SK-N-SH (cell line): ENCODE measurements around the gene FAM184B. TPM values are rescaled to one million over a fixed set of nuclear protein-coding genes. Genes with fewer than 3 reads are reported as not detected.

ENCODE experiments used
- CTCF ChIA-PET: fragments of 300-600, 350-600 bp; formaldehyde crosslinking; extraction: SDS; loops from one replicate; lab custom pipeline; 2021; lab: Yijun Ruan, JAX
- POLR2A ChIA-PET: fragments of 350-600 bp; sonication (Branson Sonifier 250); formaldehyde crosslinking; extraction: SDS; loops from one replicate; lab custom pipeline; 2020; ENCODE audit warnings: antibody characterized with exemption, inconsistent platforms; lab: Yijun Ruan, JAX
- DNase-seq: peaks from one replicate; pipeline ENCODE4 v3.0.0; 2012
- H2AFZ ChIP-seq: fragments of 200-600 bp; sonication (generic); 2 replicates; pipeline ENCODE4 v1.8.1; 2016; ENCODE audit warnings: antibody characterized with exemption, mild to moderate bottlenecking, low read depth
- H3F3A ChIP-seq: fragments of 200-600 bp; sonication (generic); replicated peaks from 2 replicates; pipeline ENCODE3; 2016; ENCODE audit warnings: antibody characterized with exemption, mild to moderate bottlenecking; ENCODE audit not compliant: insufficient read depth
- H3K27ac ChIP-seq, 2 experiments: fragments of 200-500 bp in 1 of 2; fragments of 200-600 bp in 1 of 2; sonication (Bioruptor generic) in 1 of 2; sonication (generic), shearing (Covaris generic) in 1 of 2; 2 replicates each; pipeline versions ENCODE4 v1.5.1 to v1.6.1; 2014 to 2016; ENCODE audit warnings: low read depth in 2 of 2, inconsistent platforms in 1 of 2, low read length in 1 of 2, mild to moderate bottlenecking in 1 of 2, mixed read lengths in 1 of 2
- H3K27me3 ChIP-seq: fragments of 200-600 bp; sonication (generic), shearing (Covaris generic); 2 replicates; pipeline ENCODE4 v1.6.1; 2016; ENCODE audit warnings: mixed run types; ENCODE audit not compliant: insufficient read depth
- H3K36me3 ChIP-seq, 2 experiments: fragments of 200-500 bp in 1 of 2; fragments of 200-600 bp in 1 of 2; sonication (Bioruptor generic) in 1 of 2; sonication (generic) in 1 of 2; replicated peaks in 1 of 2; 2 replicates each; pipeline versions ENCODE3 to v1.5.1; 2014 to 2016; ENCODE audit warnings: low read length in 1 of 2, mild to moderate bottlenecking in 1 of 2; ENCODE audit not compliant: insufficient read depth in 2 of 2, control insufficient read depth in 1 of 2
- H3K4me1 ChIP-seq, 2 experiments: fragments of 200-500 bp in 1 of 2; fragments of 200-600 bp in 1 of 2; sonication (Bioruptor generic) in 1 of 2; sonication (generic), shearing (Covaris generic) in 1 of 2; 2 replicates each; pipeline versions ENCODE4 v1.5.1 to v1.6.1; 2014 to 2016; ENCODE audit warnings: low read depth in 1 of 2, low read length in 1 of 2, mixed run types in 1 of 2; ENCODE audit not compliant: insufficient read depth in 2 of 2, control insufficient read depth in 1 of 2
- H3K4me2 ChIP-seq: fragments of 200-600 bp; sonication (generic), shearing (Covaris generic); 2 replicates; pipeline ENCODE4 v1.6.1; 2017; ENCODE audit warnings: mixed run types
- H3K4me3 ChIP-seq, 2 experiments: fragments of 200-500 bp in 1 of 2; fragments of 200-600 bp in 1 of 2; sonication (Bioruptor generic) in 1 of 2; sonication (generic), shearing (Covaris generic) in 1 of 2; 2 replicates each; pipeline versions ENCODE4 v1.5.1 to v1.8.1; 2014 to 2016; ENCODE audit warnings: low read depth in 2 of 2, inconsistent platforms in 1 of 2, low read length in 1 of 2, mild to moderate bottlenecking in 1 of 2, mixed read lengths in 1 of 2, moderate library complexity in 1 of 2
- H3K79me2 ChIP-seq: fragments of 200-600 bp; sonication (generic); 2 replicates; pipeline ENCODE4 v1.8.1; 2017; ENCODE audit warnings: mild to moderate bottlenecking; ENCODE audit not compliant: insufficient read depth
- H3K9ac ChIP-seq: fragments of 200-600 bp; sonication (generic); 2 replicates; pipeline ENCODE4 v1.6.1; 2017; ENCODE audit warnings: mixed run types
- H3K9me2 ChIP-seq: fragments of 200-600 bp; sonication (generic); 2 replicates; pipeline ENCODE4 v1.6.1; 2017; ENCODE audit warnings: mixed run types
- H3K9me3 ChIP-seq: fragments of 200-600 bp; sonication (generic); 2 replicates; pipeline ENCODE4 v1.6.1; 2017; ENCODE audit warnings: mixed run types, mild to moderate bottlenecking, moderate library complexity
- H4K20me1 ChIP-seq: fragments of 200-600 bp; sonication (generic); 2 replicates; pipeline ENCODE4 v1.6.1; 2017; ENCODE audit warnings: mild to moderate bottlenecking, mixed run types; ENCODE audit not compliant: insufficient read depth
- GATA2 ChIP-seq: sonication (generic); formaldehyde crosslinking; IDR thresholded peaks from 2 replicates; pipeline ENCODE4 v1.5.0; 2020; ENCODE audit warnings: mild to moderate bottlenecking, missing genetic modification reagents
- MEF2A ChIP-seq: IDR thresholded peaks from 2 replicates; pipeline ENCODE4 v1.4.0; 2012; ENCODE audit warnings: low read depth, borderline replicate concordance
- MXI1 ChIP-seq: IDR thresholded peaks from 2 replicates; pipeline ENCODE4 v1.6.1; 2012; ENCODE audit warnings: mild to moderate bottlenecking, low read depth, low read length, improper control_type of control experiment
- NRF1 ChIP-seq: IDR thresholded peaks from 2 replicates; pipeline ENCODE4 v1.6.1; 2012; ENCODE audit warnings: low read depth, mild to moderate bottlenecking, low read length
- REST ChIP-seq: IDR thresholded peaks from 2 replicates; pipeline ENCODE4 v1.6.1; 2012; ENCODE audit warnings: mild to moderate bottlenecking, low read depth, low read length, moderate library complexity
- RXRA ChIP-seq: IDR thresholded peaks from 2 replicates; pipeline ENCODE4 v1.4.0; 2012; ENCODE audit warnings: low read depth, mild to moderate bottlenecking, borderline replicate concordance
- SIN3A ChIP-seq: IDR thresholded peaks from 2 replicates; pipeline ENCODE4 v1.6.1; 2012; ENCODE audit warnings: low read depth, mild to moderate bottlenecking, low read length, moderate library complexity, borderline replicate concordance
- TCF12 ChIP-seq: IDR thresholded peaks from 2 replicates; pipeline ENCODE4 v1.4.0; 2012
- YY1 ChIP-seq: IDR thresholded peaks from 2 replicates; pipeline ENCODE4 v1.4.0; 2012; ENCODE audit warnings: low read depth, mild to moderate bottlenecking
- WGBS: methylation state at CpG from one replicate; pipeline ENCODE4 v1.1.6; 2017; ENCODE audit warnings: low lambda C conversion rate; 5-methylcytosine and 5-hydroxymethylcytosine counted together
- polyA plus RNA-seq, 3 experiments: library from polyadenylated mRNA; depleted of rRNA; stranded (reverse); fragments of >200 nt; gene quantifications; 2 replicates each; pipeline ENCODE4 v1.2.3, GENCODE V29; 2012
- TF ChIP-seq, protein P1 (sequence below): fragments of 200-600 bp; sonication (generic); IDR thresholded peaks from 2 replicates; pipeline ENCODE4 v1.6.1; 2017; ENCODE audit warnings: antibody characterized with exemption, mild to moderate bottlenecking, moderate library complexity
- TF ChIP-seq, protein P2 (sequence below): fragments of 150-350 bp; IDR thresholded peaks from 2 replicates; pipeline ENCODE4 v1.6.1; 2017; ENCODE audit warnings: antibody characterized with exemption, low read length, low read depth, borderline replicate concordance
- TF ChIP-seq, protein P3 (sequence below): IDR thresholded peaks from 2 replicates; pipeline ENCODE4 v1.4.0; 2012; ENCODE audit warnings: low read depth, borderline replicate concordance

The FAM184B gene
- polyA plus RNA-seq, 1 of the 3 experiments (the other 2 are of a cell fraction) = not detected

- ChIA-PET POLR2A (no interaction called here), CTCF (no interaction called here)
- H3K4me1 ChIP-seq = no peaks in the 10 kb centered on the region
- H2AFZ ChIP-seq = no peak overlapping the region
- no peaks in the 10 kb centered on the region for H3K9me3 ChIP-seq
- H3F3A ChIP-seq = no peaks in the 10 kb centered on the region
- TF ChIP-seq, protein P1, sequence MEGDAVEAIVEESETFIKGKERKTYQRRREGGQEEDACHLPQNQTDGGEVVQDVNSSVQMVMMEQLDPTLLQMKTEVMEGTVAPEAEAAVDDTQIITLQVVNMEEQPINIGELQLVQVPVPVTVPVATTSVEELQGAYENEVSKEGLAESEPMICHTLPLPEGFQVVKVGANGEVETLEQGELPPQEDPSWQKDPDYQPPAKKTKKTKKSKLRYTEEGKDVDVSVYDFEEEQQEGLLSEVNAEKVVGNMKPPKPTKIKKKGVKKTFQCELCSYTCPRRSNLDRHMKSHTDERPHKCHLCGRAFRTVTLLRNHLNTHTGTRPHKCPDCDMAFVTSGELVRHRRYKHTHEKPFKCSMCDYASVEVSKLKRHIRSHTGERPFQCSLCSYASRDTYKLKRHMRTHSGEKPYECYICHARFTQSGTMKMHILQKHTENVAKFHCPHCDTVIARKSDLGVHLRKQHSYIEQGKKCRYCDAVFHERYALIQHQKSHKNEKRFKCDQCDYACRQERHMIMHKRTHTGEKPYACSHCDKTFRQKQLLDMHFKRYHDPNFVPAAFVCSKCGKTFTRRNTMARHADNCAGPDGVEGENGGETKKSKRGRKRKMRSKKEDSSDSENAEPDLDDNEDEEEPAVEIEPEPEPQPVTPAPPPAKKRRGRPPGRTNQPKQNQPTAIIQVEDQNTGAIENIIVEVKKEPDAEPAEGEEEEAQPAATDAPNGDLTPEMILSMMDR = no peak
- TF ChIP-seq RXRA = no peak
- TF ChIP-seq YY1 = no peak
- no peak for TF ChIP-seq REST
- TF ChIP-seq, protein P2, sequence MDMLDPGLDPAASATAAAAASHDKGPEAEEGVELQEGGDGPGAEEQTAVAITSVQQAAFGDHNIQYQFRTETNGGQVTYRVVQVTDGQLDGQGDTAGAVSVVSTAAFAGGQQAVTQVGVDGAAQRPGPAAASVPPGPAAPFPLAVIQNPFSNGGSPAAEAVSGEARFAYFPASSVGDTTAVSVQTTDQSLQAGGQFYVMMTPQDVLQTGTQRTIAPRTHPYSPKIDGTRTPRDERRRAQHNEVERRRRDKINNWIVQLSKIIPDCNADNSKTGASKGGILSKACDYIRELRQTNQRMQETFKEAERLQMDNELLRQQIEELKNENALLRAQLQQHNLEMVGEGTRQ = no peak
- TF ChIP-seq SIN3A = no peak
- TF ChIP-seq TCF12 = no peak
- TF ChIP-seq MXI1 = no peak
- no peak for TF ChIP-seq GATA2
- TF ChIP-seq NRF1 = no peak
- no peak for TF ChIP-seq MEF2A
- TF ChIP-seq, protein P3, sequence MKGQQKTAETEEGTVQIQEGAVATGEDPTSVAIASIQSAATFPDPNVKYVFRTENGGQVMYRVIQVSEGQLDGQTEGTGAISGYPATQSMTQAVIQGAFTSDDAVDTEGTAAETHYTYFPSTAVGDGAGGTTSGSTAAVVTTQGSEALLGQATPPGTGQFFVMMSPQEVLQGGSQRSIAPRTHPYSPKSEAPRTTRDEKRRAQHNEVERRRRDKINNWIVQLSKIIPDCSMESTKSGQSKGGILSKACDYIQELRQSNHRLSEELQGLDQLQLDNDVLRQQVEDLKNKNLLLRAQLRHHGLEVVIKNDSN = no peak
- WGBS = 0% methylated on average over 2 of the region's 2 CpGs
- H4K20me1 ChIP-seq = no peaks in the 10 kb centered on the region
- H3K4me2 ChIP-seq = no peak overlapping the region
- H3K36me3 ChIP-seq = no peaks in the 10 kb centered on the region
- no peaks in the 10 kb centered on the region for H3K79me2 ChIP-seq
- H3K27ac ChIP-seq = no peak overlapping the region
- H3K9ac ChIP-seq = no peak overlapping the region
- no peaks in the 10 kb centered on the region for H3K9me2 ChIP-seq
- no peaks in the 10 kb centered on the region for H3K27me3 ChIP-seq
- no peak for DNase-seq
- H3K4me3 ChIP-seq = no peak overlapping the region
Measured at GRCh38 chr4:17726911-17727310, 54.5 kb downstream of the FAM184B start.
